Endothelial cell (in vitro differentiated cells): ENCODE measurements around the gene PSMD10. TPM values are rescaled to one million over a fixed set of nuclear protein-coding genes. Genes with fewer than 3 reads are reported as not detected.

Source experiments
- DNase-seq: peaks from one replicate; pipeline ENCODE4 v3.0.0; 2021; ENCODE audit warnings: low spot score
- H3K27ac Mint-ChIP-seq: one replicate; pipeline ENCODE4 v1.8.0; 2021; ENCODE audit warnings: mixed read lengths, inconsistent platforms; ENCODE audit not compliant: unreplicated experiment
- H3K27me3 Mint-ChIP-seq: one replicate; pipeline ENCODE4 v1.8.0; 2021; ENCODE audit warnings: mild to moderate bottlenecking, moderate library complexity, mixed read lengths, inconsistent platforms; ENCODE audit not compliant: unreplicated experiment
- H3K36me3 Mint-ChIP-seq: one replicate; pipeline ENCODE4 v1.8.0; 2021; ENCODE audit warnings: mild to moderate bottlenecking, low read depth, mixed read lengths, inconsistent platforms; ENCODE audit not compliant: unreplicated experiment
- H3K4me1 Mint-ChIP-seq: one replicate; pipeline ENCODE4 v1.8.0; 2021; ENCODE audit warnings: mild to moderate bottlenecking, mixed read lengths, inconsistent platforms; ENCODE audit not compliant: unreplicated experiment
- H3K4me3 Mint-ChIP-seq: one replicate; pipeline ENCODE4 v1.8.0; 2021; ENCODE audit warnings: mild to moderate bottlenecking, mixed read lengths, inconsistent platforms; ENCODE audit not compliant: unreplicated experiment
- H3K9me3 Mint-ChIP-seq: one replicate; pipeline ENCODE4 v1.8.0; 2021; ENCODE audit warnings: mixed read lengths, inconsistent platforms; ENCODE audit not compliant: unreplicated experiment
- CTCF ChIP-seq: fragments of 200-600 bp; sonication (generic); IDR thresholded peaks from one replicate; pipeline ENCODE4 v1.5.0; 2021; ENCODE audit warnings: antibody characterized with exemption; ENCODE audit not compliant: unreplicated experiment
- total RNA-seq: library from RNA; stranded (reverse); fragmentation: NEBNext Ultra II Directional; extraction: Animal tissue kit (Norgen Biotek cat#: 25700); gene quantifications from one replicate; pipeline ENCODE4 v1.2.1, GENCODE V29; 2021; ENCODE audit not compliant: unreplicated experiment

The PSMD10 gene
- total RNA-seq, 1 donor from 2014 or later, result 49.2 TPM

DNA sequence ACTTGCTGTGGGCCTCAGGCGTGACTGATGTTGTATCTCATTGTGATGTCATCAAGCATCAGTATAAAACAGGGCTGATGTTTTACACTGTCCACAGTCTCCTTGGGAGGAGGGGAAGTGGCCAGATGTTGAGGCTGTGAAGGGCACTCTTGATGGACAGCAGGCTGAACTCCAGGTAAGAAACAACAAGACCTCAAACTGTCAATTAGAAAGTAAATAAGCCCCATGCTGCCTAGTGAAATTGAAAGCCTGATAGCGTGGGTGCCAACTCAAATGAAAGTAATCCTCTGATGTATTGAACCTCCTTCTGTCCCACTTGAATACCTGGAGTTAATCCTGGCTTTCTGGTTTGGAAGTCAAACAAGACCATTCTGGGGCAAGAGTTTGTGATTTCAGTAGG, 26.7 kb downstream of the PSMD10 start:
- H3K27ac Mint-ChIP-seq, result no peak overlapping the region
- H3K4me1 Mint-ChIP-seq, result peaks cover 6% of the 10 kb centered on the region
- H3K36me3 Mint-ChIP-seq, result no peaks in the 10 kb centered on the region
- no peak for DNase-seq
- H3K4me3 Mint-ChIP-seq, result no peak overlapping the region
- no peaks in the 10 kb centered on the region for H3K27me3 Mint-ChIP-seq
- no peaks in the 10 kb centered on the region for H3K9me3 Mint-ChIP-seq
- no peak for TF ChIP-seq CTCF

DNA sequence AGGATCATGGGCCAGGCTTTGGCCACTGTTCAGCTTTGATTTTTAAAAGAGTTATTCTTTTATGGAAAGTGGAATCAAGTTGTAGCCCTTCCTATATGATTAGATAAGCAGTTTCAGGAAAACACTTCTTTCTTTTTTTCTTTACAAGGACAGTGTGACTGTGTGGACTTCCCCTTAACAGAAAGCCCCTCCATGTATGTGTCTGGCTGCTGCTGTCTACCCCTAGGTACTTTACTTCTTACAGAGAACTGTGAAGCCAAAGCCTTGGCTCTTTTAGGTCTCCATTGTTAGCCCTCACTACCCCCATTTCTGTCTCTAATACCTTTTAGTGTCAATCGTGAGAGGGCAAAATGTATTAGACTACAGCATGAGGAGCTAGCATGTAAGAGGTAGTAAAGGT, 27.3 kb downstream of the PSMD10 start:
- H3K9me3 Mint-ChIP-seq, result no peaks in the 10 kb centered on the region
- TF ChIP-seq CTCF, result no peak
- H3K27ac Mint-ChIP-seq, result no peak overlapping the region
- DNase-seq, result no peak
- peaks cover 6% of the 10 kb centered on the region for H3K4me1 Mint-ChIP-seq
- H3K27me3 Mint-ChIP-seq, result peaks cover under 1% of the 10 kb centered on the region
- no peak overlapping the region for H3K4me3 Mint-ChIP-seq
- H3K36me3 Mint-ChIP-seq, result no peaks in the 10 kb centered on the region

- Mint-ChIP-seq H3K27me3 (peaks cover 1% of the 10 kb centered on the region), H3K4me1 (peaks cover 6% of the 10 kb centered on the region), H3K27ac (no peak overlapping the region), H3K4me3 (no peak overlapping the region), H3K36me3 (no peaks in the 10 kb centered on the region), H3K9me3 (no peaks in the 10 kb centered on the region)
- no peak for TF ChIP-seq CTCF
- DNase-seq, result no peak
Observed at GRCh38 chrX:108059801-108060200, 31.5 kb downstream of the PSMD10 start.

DNA sequence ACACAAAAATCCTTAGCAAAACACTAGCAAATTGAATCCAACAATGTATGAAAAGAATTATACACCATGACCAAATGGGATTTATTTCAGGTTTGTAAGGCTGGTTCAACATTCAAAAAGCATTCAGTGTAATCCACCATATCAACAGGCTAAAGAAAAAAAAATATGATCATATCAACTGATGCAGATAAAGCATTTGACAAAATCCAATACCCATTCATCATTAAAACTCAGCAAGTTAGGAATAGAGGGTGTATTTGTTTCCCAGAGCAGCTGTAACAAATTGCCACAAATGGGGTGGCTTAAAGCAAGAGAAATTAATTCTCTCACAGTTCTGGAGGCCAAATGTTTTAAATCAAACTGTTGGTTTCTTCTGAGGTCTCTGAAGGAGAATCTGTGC, 35.8 kb downstream of the PSMD10 start:
- H3K9me3 Mint-ChIP-seq, result no peaks in the 10 kb centered on the region
- H3K4me1 Mint-ChIP-seq, result peaks cover 6% of the 10 kb centered on the region
- TF ChIP-seq CTCF, result no peak
- no peak overlapping the region for H3K4me3 Mint-ChIP-seq
- H3K27me3 Mint-ChIP-seq, result peaks cover 1% of the 10 kb centered on the region
- H3K36me3 Mint-ChIP-seq, result no peaks in the 10 kb centered on the region
- DNase-seq, result no peak
- H3K27ac Mint-ChIP-seq, result no peak overlapping the region

DNA sequence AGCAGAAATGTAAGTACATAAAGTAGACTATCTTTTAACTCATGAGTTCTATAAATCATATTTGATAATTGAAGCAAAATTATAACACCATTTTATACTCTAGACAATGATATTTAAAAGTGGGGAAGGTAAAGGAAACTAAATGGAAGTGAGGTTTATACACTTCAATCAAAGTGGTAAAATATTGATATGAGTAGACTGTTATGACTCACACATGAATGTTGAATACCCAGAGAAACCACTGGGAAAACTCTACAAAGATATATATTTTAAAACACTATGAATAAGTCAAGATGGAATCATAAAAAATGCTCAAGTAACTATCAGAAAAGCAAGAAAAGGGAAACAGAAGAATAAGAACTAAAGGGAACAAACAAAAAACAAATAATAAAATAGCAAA, 38.1 kb downstream of the PSMD10 start:
- no peak overlapping the region for H3K4me3 Mint-ChIP-seq
- H3K27me3 Mint-ChIP-seq, result no peaks in the 10 kb centered on the region
- no peak for TF ChIP-seq CTCF
- H3K27ac Mint-ChIP-seq, result no peak overlapping the region
- no peak for DNase-seq
- no peaks in the 10 kb centered on the region for H3K9me3 Mint-ChIP-seq
- no peaks in the 10 kb centered on the region for H3K36me3 Mint-ChIP-seq
- H3K4me1 Mint-ChIP-seq, result no peaks in the 10 kb centered on the region
